Fibroblast of lung (primary cell): Measurements from ENCODE around the gene PHOSPHO2. TPM values are rescaled to one million over a fixed set of nuclear protein-coding genes. Genes with fewer than 3 reads are reported as not detected.

Experiments
- DNase-seq, 2 donors: peaks; one replicate each; pipeline versions ENCODE4 v3.0.0 to v3.0.0-alpha.2; 2010; ENCODE audit warnings: low read depth in 2 of 2
- H2AFZ ChIP-seq: 2 replicates; pipeline ENCODE4 v1.5.1; 2012; ENCODE audit warnings: low read length, control low read depth, inconsistent platforms
- H3K27ac ChIP-seq: 2 replicates; pipeline ENCODE4 v1.5.1; 2011; ENCODE audit warnings: low read length, control low read depth; ENCODE audit not compliant: insufficient read depth
- H3K27me3 ChIP-seq: 2 replicates; pipeline ENCODE4 v1.5.1; 2011; ENCODE audit warnings: mild to moderate bottlenecking, low read length; ENCODE audit not compliant: control insufficient read depth, insufficient read depth
- H3K36me3 ChIP-seq: 2 replicates; pipeline ENCODE4 v1.5.1; 2011; ENCODE audit warnings: low read length; ENCODE audit not compliant: control insufficient read depth, insufficient read depth
- H3K4me1 ChIP-seq: 2 replicates; pipeline ENCODE4 v1.5.1; 2011; ENCODE audit warnings: low read length; ENCODE audit not compliant: control insufficient read depth, insufficient read depth; ENCODE audit errors: extremely low read depth
- H3K4me2 ChIP-seq: 2 replicates; pipeline ENCODE4 v1.5.1; 2011; ENCODE audit warnings: low read length, control low read depth; ENCODE audit not compliant: insufficient read depth; ENCODE audit errors: extremely low read depth
- H3K4me3 ChIP-seq, 4 experiments: fragments of 200-600 bp in 1 of 4; sonication (generic) in 1 of 4; replicated peaks in 1 of 4; 2 replicates each; pipeline ENCODE4 v1.5.1; 2011 to 2016; ENCODE audit warnings: low read length in 4 of 4, low read depth in 3 of 4, mild to moderate bottlenecking in 3 of 4, control low read depth in 2 of 4, inconsistent platforms in 1 of 4, mixed read lengths in 1 of 4; ENCODE audit not compliant: insufficient read depth in 1 of 4; ENCODE audit errors: control extremely low read depth in 1 of 4
- H3K79me2 ChIP-seq: 2 replicates; pipeline ENCODE4 v1.5.1; 2012; ENCODE audit warnings: mild to moderate bottlenecking, low read length, inconsistent platforms; ENCODE audit not compliant: control insufficient read depth, insufficient read depth
- H3K9ac ChIP-seq: 2 replicates; pipeline ENCODE4 v1.5.1; 2011; ENCODE audit warnings: mild to moderate bottlenecking, low read length, control low read depth; ENCODE audit not compliant: insufficient read depth
- H3K9me3 ChIP-seq: 2 replicates; pipeline ENCODE4 v1.5.1; 2012; ENCODE audit warnings: low read depth, low read length; ENCODE audit not compliant: control insufficient read depth, insufficient read depth
- H4K20me1 ChIP-seq: 2 replicates; pipeline ENCODE4 v1.5.1; 2011; ENCODE audit warnings: low read length; ENCODE audit not compliant: control insufficient read depth, insufficient read depth; ENCODE audit errors: extremely low read depth
- EZH2 ChIP-seq: IDR thresholded peaks from 2 replicates; pipeline ENCODE4 v1.5.1; 2012; ENCODE audit warnings: low read length, control low read depth, mild to moderate bottlenecking; ENCODE audit errors: missing control alignments
- polyA plus RNA-seq, 2 donors: library from polyadenylated mRNA; depleted of rRNA in 1 of 2; stranded (reverse) in 1 of 2; unstranded in 1 of 2; fragments of >200 nt; gene quantifications; 2 replicates each; pipeline ENCODE4 v1.2.1, GENCODE V29; 2011 to 2012; ENCODE audit warnings: missing spikeins in 1 of 2
- total RNA-seq: library from RNA; depleted of rRNA; stranded (reverse); fragments of >200 nt; gene quantifications from 2 replicates; pipeline ENCODE4 v1.2.1, GENCODE V29; 2014
- TF ChIP-seq, protein P1 (sequence below), 2 donors: IDR thresholded peaks in 1 of 2; conservative IDR thresholded peaks in 1 of 2; 1 replicate in 1 of 2; 2 replicates in 1 of 2; pipeline ENCODE4 v1.5.1; 2011 to 2012; ENCODE audit warnings: low read length in 2 of 2, control low read depth in 1 of 2, inconsistent platforms in 1 of 2, low read depth in 1 of 2, mild to moderate bottlenecking in 1 of 2

The PHOSPHO2 gene
- total and polyA plus RNA-seq, 2 donors (not counting 1 experiment from before 2014, with no cell fraction given) = 2.8 to 5.4 TPM

DNA sequence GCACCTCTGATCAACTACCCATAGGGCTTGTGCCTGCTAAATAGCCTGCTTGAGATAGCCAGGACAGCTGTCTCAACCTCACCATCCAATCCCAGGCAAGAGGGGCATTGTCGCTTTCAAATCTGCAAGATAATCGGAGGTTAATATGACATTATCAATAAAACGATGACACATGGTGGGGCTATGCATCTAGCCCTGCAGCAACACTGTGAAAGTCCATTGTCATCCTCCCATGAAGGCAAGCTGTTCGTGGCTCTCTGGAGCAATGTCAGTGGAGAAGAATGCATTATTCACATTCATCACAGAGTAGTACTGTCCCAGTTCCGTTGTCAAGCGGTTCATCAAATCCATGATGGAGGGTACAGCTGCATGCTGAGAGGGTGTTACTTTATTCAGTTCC is 20.4 kb downstream of the PHOSPHO2 start:
- Histone ChIP-seq H3K27me3 (no peaks in the 10 kb centered on the region), H3K9me3 (no peaks in the 10 kb centered on the region), H4K20me1 (no peaks in the 10 kb centered on the region), H3K4me2 (peak overlapping the region; percentile 60), H2AFZ (no peak overlapping the region), H3K4me1 (peaks cover 15% of the 10 kb centered on the region), H3K9ac (no peak overlapping the region), H3K27ac (no peak overlapping the region), H3K36me3 (no peaks in the 10 kb centered on the region), H3K4me3 (no peak overlapping the region), H3K79me2 (no peaks in the 10 kb centered on the region)
- DNase-seq = no peak
- TF ChIP-seq, protein P1, sequence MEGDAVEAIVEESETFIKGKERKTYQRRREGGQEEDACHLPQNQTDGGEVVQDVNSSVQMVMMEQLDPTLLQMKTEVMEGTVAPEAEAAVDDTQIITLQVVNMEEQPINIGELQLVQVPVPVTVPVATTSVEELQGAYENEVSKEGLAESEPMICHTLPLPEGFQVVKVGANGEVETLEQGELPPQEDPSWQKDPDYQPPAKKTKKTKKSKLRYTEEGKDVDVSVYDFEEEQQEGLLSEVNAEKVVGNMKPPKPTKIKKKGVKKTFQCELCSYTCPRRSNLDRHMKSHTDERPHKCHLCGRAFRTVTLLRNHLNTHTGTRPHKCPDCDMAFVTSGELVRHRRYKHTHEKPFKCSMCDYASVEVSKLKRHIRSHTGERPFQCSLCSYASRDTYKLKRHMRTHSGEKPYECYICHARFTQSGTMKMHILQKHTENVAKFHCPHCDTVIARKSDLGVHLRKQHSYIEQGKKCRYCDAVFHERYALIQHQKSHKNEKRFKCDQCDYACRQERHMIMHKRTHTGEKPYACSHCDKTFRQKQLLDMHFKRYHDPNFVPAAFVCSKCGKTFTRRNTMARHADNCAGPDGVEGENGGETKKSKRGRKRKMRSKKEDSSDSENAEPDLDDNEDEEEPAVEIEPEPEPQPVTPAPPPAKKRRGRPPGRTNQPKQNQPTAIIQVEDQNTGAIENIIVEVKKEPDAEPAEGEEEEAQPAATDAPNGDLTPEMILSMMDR (conservative IDR thresholded peaks at IDR 0.05 in 1 of 2, IDR thresholded peaks at IDR 0.05 in 1 of 2; ENCODE audit: low read depth in 1 of 2, low read length in 2 of 2) = no peak
- TF ChIP-seq EZH2 = no peak

DNA sequence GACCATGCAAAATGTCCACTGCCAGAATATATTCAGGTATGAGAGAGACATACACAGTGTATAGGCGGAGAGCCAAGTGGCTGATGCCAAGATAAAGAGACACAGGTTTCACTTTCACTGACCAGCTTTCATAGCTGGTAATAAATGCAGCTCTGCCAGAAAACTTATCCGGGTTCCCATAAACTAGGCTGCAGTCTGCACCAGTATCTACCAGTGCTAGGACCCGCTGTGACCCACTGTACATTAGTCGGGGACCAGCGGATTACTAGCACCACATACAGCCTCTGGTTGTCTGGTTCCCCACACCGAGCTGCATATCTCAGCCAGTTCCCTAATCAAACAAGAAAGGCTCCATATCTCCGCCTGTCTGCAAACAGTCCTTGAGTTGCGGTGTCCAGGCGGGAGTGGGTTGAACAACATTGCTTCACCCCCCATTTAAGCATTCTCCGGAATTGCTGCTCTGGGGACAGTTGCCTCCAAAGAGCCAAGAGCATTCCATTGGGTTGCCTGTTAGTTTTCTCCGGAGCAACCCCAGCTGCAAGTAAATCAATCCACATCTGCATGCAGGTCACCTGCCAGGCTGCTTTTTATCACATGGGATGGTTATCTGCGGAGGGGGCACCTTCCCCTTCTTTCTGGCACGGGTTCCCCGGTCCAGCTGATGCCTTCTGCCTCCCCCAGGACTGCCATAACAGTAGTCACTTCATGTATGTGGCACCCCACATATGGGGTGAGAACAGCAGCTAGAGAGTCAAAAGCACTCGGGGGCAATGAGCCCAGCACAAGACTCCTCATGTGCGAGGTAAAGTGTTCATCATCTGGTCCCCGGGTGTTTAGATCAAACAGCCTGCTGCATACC is 21.3 kb downstream of the PHOSPHO2 start:
- Histone ChIP-seq H3K79me2 (no peaks in the 10 kb centered on the region), H3K9me3 (no peaks in the 10 kb centered on the region), H3K4me2 (peak overlapping the region; percentile 60), H2AFZ (no peak overlapping the region), H3K9ac (no peak overlapping the region), H3K27ac (no peak overlapping the region), H4K20me1 (no peaks in the 10 kb centered on the region), H3K4me3 (peak overlapping the region in 3 of 4 experiments; percentile 20 to 28 (median 21)), H3K4me1 (peaks cover 15% of the 10 kb centered on the region), H3K27me3 (no peaks in the 10 kb centered on the region), H3K36me3 (no peaks in the 10 kb centered on the region)
- TF ChIP-seq, protein P1 (conservative IDR thresholded peaks at IDR 0.05 in 1 of 2, IDR thresholded peaks at IDR 0.05 in 1 of 2; ENCODE audit: low read depth in 1 of 2, low read length in 2 of 2) = no peak
- no peak for TF ChIP-seq EZH2
- peak in 1 of 2 donors; percentile 19 for DNase-seq

DNA sequence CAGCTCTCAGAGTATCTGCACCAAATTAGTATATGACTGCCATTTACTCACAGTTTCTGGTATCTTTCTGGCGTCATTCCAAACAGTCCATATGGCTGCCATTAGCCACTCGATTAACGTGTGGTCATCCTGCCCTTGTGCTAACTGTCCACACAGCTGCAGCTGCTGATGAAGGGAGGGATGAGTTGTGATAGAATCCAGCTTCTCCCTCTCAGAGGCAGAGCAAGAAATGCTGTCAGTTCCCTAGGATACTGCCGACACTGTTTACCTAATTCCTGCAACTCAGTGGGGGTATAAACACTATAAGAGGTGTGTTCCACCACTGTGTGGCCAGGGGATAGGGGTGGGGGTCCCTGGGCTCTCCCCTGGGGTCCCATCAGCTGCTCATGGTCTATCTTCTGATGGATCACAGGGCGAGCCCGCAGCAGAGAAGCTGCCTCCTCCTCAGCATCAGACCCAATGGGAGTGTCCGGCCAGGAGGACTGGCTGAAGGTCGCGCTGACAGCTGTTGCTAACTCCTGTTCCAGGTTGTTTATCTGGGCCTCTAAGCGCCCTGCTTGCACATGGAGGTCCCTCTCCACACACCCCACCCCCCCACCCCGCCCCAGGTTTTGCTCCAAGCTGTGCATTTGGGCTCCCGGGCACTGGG is 22.1 kb downstream of the PHOSPHO2 start:
- Histone ChIP-seq H3K4me1 (peaks cover 15% of the 10 kb centered on the region), H3K27me3 (no peaks in the 10 kb centered on the region), H3K36me3 (no peaks in the 10 kb centered on the region), H2AFZ (no peak overlapping the region), H3K79me2 (no peaks in the 10 kb centered on the region), H3K4me3 (peak overlapping the region in 1 of 4 experiments; percentile 3), H3K27ac (no peak overlapping the region), H3K9me3 (no peaks in the 10 kb centered on the region), H3K9ac (no peak overlapping the region), H4K20me1 (no peaks in the 10 kb centered on the region), H3K4me2 (peak overlapping the region; percentile 60)
- TF ChIP-seq, protein P1 (conservative IDR thresholded peaks at IDR 0.05 in 1 of 2, IDR thresholded peaks at IDR 0.05 in 1 of 2; ENCODE audit: low read depth in 1 of 2, low read length in 2 of 2) = no peak
- no peak for TF ChIP-seq EZH2
- DNase-seq = peak; percentile 41 to 61
